GM10266 (cell line): ENCODE results near the gene TP53BP1.

Source experiments
- DNase-seq: peaks from one replicate; pipeline ENCODE4 v3.0.0; 2012; ENCODE audit errors: extremely low spot score
- CTCF ChIP-seq: IDR thresholded peaks from 2 replicates; pipeline ENCODE4 v1.5.1; 2012; ENCODE audit warnings: mild to moderate bottlenecking, low read depth; ENCODE audit not compliant: control insufficient read depth, insufficient read depth; ENCODE audit errors: missing control alignments

Gene TP53BP1

GRCh38 chr15:43436395-43436794 lies 56.6 kb downstream of the TP53BP1 start:
- TF ChIP-seq CTCF, result no peak

GRCh38 chr15:43434446-43434845 lies 58.5 kb downstream of the TP53BP1 start:
- DNase-seq, result no peak
- no peak for TF ChIP-seq CTCF

More at GRCh38 chr15:43436395-43436794, 56.6 kb downstream of the TP53BP1 start:
- DNase-seq, result no peak

- no peak for TF ChIP-seq CTCF
- DNase-seq, result no peak
Measured at GRCh38 chr15:43433661-43434303, 59.2 kb downstream of the TP53BP1 start.

GRCh38 chr15:43433165-43433564 lies 59.8 kb downstream of the TP53BP1 start:
- no peak for TF ChIP-seq CTCF
- DNase-seq, result no peak

GRCh38 chr15:43429687-43430086 lies 63.3 kb downstream of the TP53BP1 start:
- no peak for DNase-seq
- no peak for TF ChIP-seq CTCF

GRCh38 chr15:43423793-43424192 lies 69.2 kb downstream of the TP53BP1 start:
- TF ChIP-seq CTCF, result no peak
- no peak for DNase-seq

- no peak for DNase-seq
- TF ChIP-seq CTCF, result no peak
Measured at GRCh38 chr15:43420876-43421275, 72.1 kb downstream of the TP53BP1 start.
